ENCODE data around the gene RAI2. TPM values are rescaled to one million over a fixed set of nuclear protein-coding genes. Genes with fewer than 3 reads are reported as not detected.

Gene RAI2
- total RNA-seq, 1 donor from 2014 or later = 0.52 TPM

- Histone ChIP-seq H3K4me1 (ENCODE audit: control insufficient read depth in 3 of 3, insufficient read depth in 3 of 3, low read length in 3 of 3) (peaks cover 0 to 11% (median 0%) of the 10 kb centered on the region in 3 donors), H3K4me3 (ENCODE audit: low read length in 3 of 3) (no peak overlapping the region), H3K27ac (ENCODE audit: low read depth, low read length) (no peak overlapping the region), H3K27me3 (ENCODE audit: control insufficient read depth in 3 of 3, insufficient read depth in 3 of 3, low read length in 3 of 3) (peaks cover 0 to 15% (median 0%) of the 10 kb centered on the region in 3 donors), H3K9ac (ENCODE audit: low read depth in 1 of 3, low read length in 3 of 3) (no peak overlapping the region), H3K36me3 (ENCODE audit: control insufficient read depth in 3 of 3, insufficient read depth in 3 of 3, low read length in 3 of 3) (no peaks in the 10 kb centered on the region), H3K9me3 (ENCODE audit: control insufficient read depth in 3 of 3, low read length in 3 of 3) (peaks cover 0 to 4% (median 0%) of the 10 kb centered on the region in 3 donors)
Observed at GRCh38 chrX:17854531-17854930, 6.6 kb downstream of the RAI2 start.

- H3K36me3 ChIP-seq (ENCODE audit: control insufficient read depth in 3 of 3, insufficient read depth in 3 of 3, low read length in 3 of 3) = no peaks in the 10 kb centered on the region
- H3K27ac ChIP-seq (ENCODE audit: low read depth, low read length) = no peak overlapping the region
- peaks cover 0 to 4% (median 0%) of the 10 kb centered on the region in 3 donors for H3K9me3 ChIP-seq (ENCODE audit: control insufficient read depth in 3 of 3, low read length in 3 of 3)
- H3K4me1 ChIP-seq (ENCODE audit: control insufficient read depth in 3 of 3, insufficient read depth in 3 of 3, low read length in 3 of 3) = peaks cover 0 to 11% (median 0%) of the 10 kb centered on the region in 3 donors
- peaks cover 0 to 15% (median 0%) of the 10 kb centered on the region in 3 donors for H3K27me3 ChIP-seq (ENCODE audit: control insufficient read depth in 3 of 3, insufficient read depth in 3 of 3, low read length in 3 of 3)
- H3K9ac ChIP-seq (ENCODE audit: low read depth in 1 of 3, low read length in 3 of 3) = no peak overlapping the region
- no peak overlapping the region for H3K4me3 ChIP-seq (ENCODE audit: low read length in 3 of 3)
Observed at GRCh38 chrX:17854069-17854468, 7.0 kb downstream of the RAI2 start.

GRCh38 chrX:17851874-17852273 lies 9.2 kb downstream of the RAI2 start:
- Histone ChIP-seq H3K4me3 (ENCODE audit: low read length in 3 of 3) (no peak overlapping the region), H3K36me3 (ENCODE audit: control insufficient read depth in 3 of 3, insufficient read depth in 3 of 3, low read length in 3 of 3) (no peaks in the 10 kb centered on the region), H3K27ac (ENCODE audit: low read depth, low read length) (no peak overlapping the region), H3K27me3 (ENCODE audit: control insufficient read depth in 3 of 3, insufficient read depth in 3 of 3, low read length in 3 of 3) (peaks cover 0 to 11% (median 0%) of the 10 kb centered on the region in 3 donors), H3K9me3 (ENCODE audit: control insufficient read depth in 3 of 3, low read length in 3 of 3) (peaks cover 0 to 4% (median 0%) of the 10 kb centered on the region in 3 donors), H3K9ac (ENCODE audit: low read depth in 1 of 3, low read length in 3 of 3) (no peak overlapping the region), H3K4me1 (ENCODE audit: control insufficient read depth in 3 of 3, insufficient read depth in 3 of 3, low read length in 3 of 3) (peaks cover 0 to 11% (median 6%) of the 10 kb centered on the region in 3 donors)

- peaks cover 0 to 11% (median 0%) of the 10 kb centered on the region in 3 donors for H3K27me3 ChIP-seq (ENCODE audit: control insufficient read depth in 3 of 3, insufficient read depth in 3 of 3, low read length in 3 of 3)
- H3K36me3 ChIP-seq (ENCODE audit: control insufficient read depth in 3 of 3, insufficient read depth in 3 of 3, low read length in 3 of 3) = no peaks in the 10 kb centered on the region
- H3K9me3 ChIP-seq (ENCODE audit: control insufficient read depth in 3 of 3, low read length in 3 of 3) = peaks cover 0 to 2% (median 0%) of the 10 kb centered on the region in 3 donors
- H3K27ac ChIP-seq (ENCODE audit: low read depth, low read length) = no peak overlapping the region
- H3K9ac ChIP-seq (ENCODE audit: low read depth in 1 of 3, low read length in 3 of 3) = no peak overlapping the region
- no peak overlapping the region for H3K4me3 ChIP-seq (ENCODE audit: low read length in 3 of 3)
- H3K4me1 ChIP-seq (ENCODE audit: control insufficient read depth in 3 of 3, insufficient read depth in 3 of 3, low read length in 3 of 3) = peaks cover 0 to 16% (median 6%) of the 10 kb centered on the region in 3 donors
Observed at GRCh38 chrX:17848545-17849265, 12.4 kb downstream of the RAI2 start.

GRCh38 chrX:17846045-17846444 lies 15.1 kb downstream of the RAI2 start:
- Histone ChIP-seq H3K27me3 (ENCODE audit: control insufficient read depth in 3 of 3, insufficient read depth in 3 of 3, low read length in 3 of 3) (peaks cover 0 to 8% (median 0%) of the 10 kb centered on the region in 3 donors), H3K36me3 (ENCODE audit: control insufficient read depth in 3 of 3, insufficient read depth in 3 of 3, low read length in 3 of 3) (no peaks in the 10 kb centered on the region), H3K9me3 (ENCODE audit: control insufficient read depth in 3 of 3, low read length in 3 of 3) (no peaks in the 10 kb centered on the region), H3K4me1 (ENCODE audit: control insufficient read depth in 3 of 3, insufficient read depth in 3 of 3, low read length in 3 of 3) (peaks cover 0 to 18% (median 6%) of the 10 kb centered on the region in 3 donors), H3K4me3 (ENCODE audit: low read length in 3 of 3) (no peak overlapping the region), H3K27ac (ENCODE audit: low read depth, low read length) (no peak overlapping the region), H3K9ac (ENCODE audit: low read depth in 1 of 3, low read length in 3 of 3) (no peak overlapping the region)

- Histone ChIP-seq H3K27ac (ENCODE audit: low read depth, low read length) (no peak overlapping the region), H3K9ac (ENCODE audit: low read depth in 1 of 3, low read length in 3 of 3) (no peak overlapping the region), H3K27me3 (ENCODE audit: control insufficient read depth in 3 of 3, insufficient read depth in 3 of 3, low read length in 3 of 3) (peaks cover 0 to 2% (median 0%) of the 10 kb centered on the region in 3 donors), H3K36me3 (ENCODE audit: control insufficient read depth in 3 of 3, insufficient read depth in 3 of 3, low read length in 3 of 3) (no peaks in the 10 kb centered on the region), H3K9me3 (ENCODE audit: control insufficient read depth in 3 of 3, low read length in 3 of 3) (no peaks in the 10 kb centered on the region), H3K4me1 (ENCODE audit: control insufficient read depth in 3 of 3, insufficient read depth in 3 of 3, low read length in 3 of 3) (peaks cover 0 to 16% (median 6%) of the 10 kb centered on the region in 3 donors), H3K4me3 (ENCODE audit: low read length in 3 of 3) (no peak overlapping the region)
Observed at GRCh38 chrX:17844236-17844635, 16.9 kb downstream of the RAI2 start.

- Histone ChIP-seq H3K27ac (ENCODE audit: low read depth, low read length) (no peak overlapping the region), H3K36me3 (ENCODE audit: control insufficient read depth in 3 of 3, insufficient read depth in 3 of 3, low read length in 3 of 3) (no peaks in the 10 kb centered on the region), H3K4me3 (ENCODE audit: low read length in 3 of 3) (no peak overlapping the region)
Observed at GRCh38 chrX:17842769-17843525, 18.2 kb downstream of the RAI2 start.

GRCh38 chrX:17839269-17839668 lies 21.8 kb downstream of the RAI2 start:
- Histone ChIP-seq H3K36me3 (ENCODE audit: control insufficient read depth in 3 of 3, insufficient read depth in 3 of 3, low read length in 3 of 3) (no peaks in the 10 kb centered on the region), H3K9me3 (ENCODE audit: control insufficient read depth in 3 of 3, low read length in 3 of 3) (no peaks in the 10 kb centered on the region), H3K9ac (ENCODE audit: low read depth in 1 of 3, low read length in 3 of 3) (no peak overlapping the region), H3K27ac (ENCODE audit: low read depth, low read length) (no peak overlapping the region), H3K27me3 (ENCODE audit: control insufficient read depth in 3 of 3, insufficient read depth in 3 of 3, low read length in 3 of 3) (peaks cover 0 to 2% (median 0%) of the 10 kb centered on the region in 3 donors), H3K4me1 (ENCODE audit: control insufficient read depth in 3 of 3, insufficient read depth in 3 of 3, low read length in 3 of 3) (peaks cover 0 to 6% (median 0%) of the 10 kb centered on the region in 3 donors), H3K4me3 (ENCODE audit: low read length in 3 of 3) (no peak overlapping the region)

More at GRCh38 chrX:17842769-17843525, 18.2 kb downstream of the RAI2 start:
- H3K9ac ChIP-seq (ENCODE audit: low read depth in 1 of 3, low read length in 3 of 3) = no peak overlapping the region
- H3K9me3 ChIP-seq (ENCODE audit: control insufficient read depth in 3 of 3, low read length in 3 of 3) = no peaks in the 10 kb centered on the region
- peaks cover 0 to 16% (median 5%) of the 10 kb centered on the region in 3 donors for H3K4me1 ChIP-seq (ENCODE audit: control insufficient read depth in 3 of 3, insufficient read depth in 3 of 3, low read length in 3 of 3)
- H3K27me3 ChIP-seq (ENCODE audit: control insufficient read depth in 3 of 3, insufficient read depth in 3 of 3, low read length in 3 of 3) = peaks cover 0 to 2% (median 0%) of the 10 kb centered on the region in 3 donors

GRCh38 chrX:17836830-17837229 lies 24.3 kb downstream of the RAI2 start:
- Histone ChIP-seq H3K4me3 (ENCODE audit: low read length in 3 of 3) (no peak overlapping the region), H3K36me3 (ENCODE audit: control insufficient read depth in 3 of 3, insufficient read depth in 3 of 3, low read length in 3 of 3) (no peaks in the 10 kb centered on the region), H3K27ac (ENCODE audit: low read depth, low read length) (no peak overlapping the region), H3K9ac (ENCODE audit: low read depth in 1 of 3, low read length in 3 of 3) (no peak overlapping the region), H3K9me3 (ENCODE audit: control insufficient read depth in 3 of 3, low read length in 3 of 3) (no peaks in the 10 kb centered on the region), H3K4me1 (ENCODE audit: control insufficient read depth in 3 of 3, insufficient read depth in 3 of 3, low read length in 3 of 3) (no peaks in the 10 kb centered on the region), H3K27me3 (ENCODE audit: control insufficient read depth in 3 of 3, insufficient read depth in 3 of 3, low read length in 3 of 3) (no peaks in the 10 kb centered on the region)

GRCh38 chrX:17833954-17834353 lies 27.1 kb downstream of the RAI2 start:
- H3K9me3 ChIP-seq (ENCODE audit: control insufficient read depth in 3 of 3, low read length in 3 of 3) = no peaks in the 10 kb centered on the region

More at GRCh38 chrX:17833954-17834353, 27.1 kb downstream of the RAI2 start:
- Histone ChIP-seq H3K4me1 (ENCODE audit: control insufficient read depth in 3 of 3, insufficient read depth in 3 of 3, low read length in 3 of 3) (peaks cover 0 to 14% (median 10%) of the 10 kb centered on the region in 3 donors), H3K27me3 (ENCODE audit: control insufficient read depth in 3 of 3, insufficient read depth in 3 of 3, low read length in 3 of 3) (no peaks in the 10 kb centered on the region), H3K27ac (ENCODE audit: low read depth, low read length) (no peak overlapping the region), H3K9ac (ENCODE audit: low read depth in 1 of 3, low read length in 3 of 3) (no peak overlapping the region), H3K36me3 (ENCODE audit: control insufficient read depth in 3 of 3, insufficient read depth in 3 of 3, low read length in 3 of 3) (no peaks in the 10 kb centered on the region), H3K4me3 (ENCODE audit: low read length in 3 of 3) (no peak overlapping the region)

All from skeletal muscle tissue (tissue), 4 donors.